Measurements from ENCODE around the gene ASCL5. TPM values are rescaled to one million over a fixed set of nuclear protein-coding genes. Genes with fewer than 3 reads are reported as not detected.

The ASCL5 gene
- total and polyA plus RNA-seq, 2 of the 13 experiments (the other 11 are each of a cell fraction or from before 2014, with no cell fraction given): not detected

DNA sequence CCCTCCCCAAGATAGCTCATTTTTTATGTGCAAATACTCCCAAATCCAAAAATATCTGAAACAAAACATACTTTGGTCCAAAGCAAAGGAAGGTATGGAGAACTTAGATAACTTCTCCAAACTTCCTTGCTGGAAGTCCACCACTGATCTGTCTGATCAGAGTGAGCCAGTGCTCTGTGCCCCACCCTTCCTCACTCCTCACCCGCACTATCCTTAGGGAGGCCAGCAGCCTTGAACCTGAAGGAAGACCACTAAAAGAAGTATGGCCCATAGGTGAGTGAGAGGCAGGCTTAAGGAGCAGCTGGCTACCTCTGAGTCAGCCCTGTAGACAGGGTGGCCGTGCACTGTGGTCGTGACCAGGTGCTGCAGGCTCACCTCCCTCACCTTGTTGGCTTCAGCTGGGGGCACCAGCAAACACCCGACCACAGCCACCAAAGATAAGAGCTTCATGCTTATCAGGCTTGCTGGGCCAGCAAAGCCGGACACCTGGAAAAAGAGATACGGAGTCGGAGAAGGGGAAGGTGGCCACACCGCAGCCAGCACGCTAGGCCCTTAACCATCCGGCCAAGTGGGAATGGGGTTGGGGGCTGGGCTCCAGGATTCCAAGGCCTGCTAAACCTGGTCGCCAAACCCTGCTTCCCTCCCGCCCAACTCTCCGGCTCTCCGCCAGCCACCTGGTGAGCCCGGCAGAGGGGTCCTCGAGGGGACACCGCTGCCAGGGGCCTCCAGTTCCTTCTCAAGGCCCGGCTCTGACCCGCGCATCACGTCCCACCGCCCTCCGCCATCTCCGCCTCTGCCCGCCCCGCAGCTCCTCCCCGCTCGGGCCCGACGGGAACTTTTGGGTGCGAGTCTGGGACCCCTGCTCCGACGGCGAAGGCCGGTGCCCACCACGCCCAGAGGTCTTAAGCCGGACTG lies 26.7 kb upstream of the ASCL5 start (continued):
- TF ChIP-seq ARNTL (CRISPR knock-in tag; IDR thresholded peaks at IDR 0.05) (no peak), ZNF569 (CRISPR knock-in tag; IDR thresholded peaks at IDR 0.05; ENCODE audit: borderline replicate concordance) (no peak), ZNF296 (CRISPR knock-in tag; conservative IDR thresholded peaks at IDR 0.05) (peak; percentile 68; the same call in 1 of the 2 replicates), ZNF839 (CRISPR knock-in tag; IDR thresholded peaks at IDR 0.05; ENCODE audit: borderline replicate concordance) (no peak), U2AF2 (IDR thresholded peaks at IDR 0.05; ENCODE audit: low read depth, low read length) (no peak), AGO2 (optimal IDR thresholded peaks at IDR 0.05; ENCODE audit: low read depth, low read length) (peak; percentile 65), ZNF570 (CRISPR knock-in tag; IDR thresholded peaks at IDR 0.05; ENCODE audit: borderline replicate concordance) (no peak), ZNF253 (CRISPR knock-in tag; IDR thresholded peaks at IDR 0.05; ENCODE audit: borderline replicate concordance) (no peak), ZNF629 (CRISPR knock-in tag; conservative IDR thresholded peaks at IDR 0.05) (no peak), ZFX (CRISPR knock-in tag; IDR thresholded peaks at IDR 0.05; ENCODE audit: low read depth) (peak; percentile 89), CBFB (CRISPR knock-in tag; IDR thresholded peaks at IDR 0.05) (no peak), RBAK (CRISPR knock-in tag; IDR thresholded peaks at IDR 0.05) (no peak), PLRG1 (conservative IDR thresholded peaks at IDR 0.05) (no peak), MED8 (CRISPR knock-in tag; IDR thresholded peaks at IDR 0.05; ENCODE audit: insufficient replicate concordance) (no peak)
- TF ChIP-seq, protein P1, sequence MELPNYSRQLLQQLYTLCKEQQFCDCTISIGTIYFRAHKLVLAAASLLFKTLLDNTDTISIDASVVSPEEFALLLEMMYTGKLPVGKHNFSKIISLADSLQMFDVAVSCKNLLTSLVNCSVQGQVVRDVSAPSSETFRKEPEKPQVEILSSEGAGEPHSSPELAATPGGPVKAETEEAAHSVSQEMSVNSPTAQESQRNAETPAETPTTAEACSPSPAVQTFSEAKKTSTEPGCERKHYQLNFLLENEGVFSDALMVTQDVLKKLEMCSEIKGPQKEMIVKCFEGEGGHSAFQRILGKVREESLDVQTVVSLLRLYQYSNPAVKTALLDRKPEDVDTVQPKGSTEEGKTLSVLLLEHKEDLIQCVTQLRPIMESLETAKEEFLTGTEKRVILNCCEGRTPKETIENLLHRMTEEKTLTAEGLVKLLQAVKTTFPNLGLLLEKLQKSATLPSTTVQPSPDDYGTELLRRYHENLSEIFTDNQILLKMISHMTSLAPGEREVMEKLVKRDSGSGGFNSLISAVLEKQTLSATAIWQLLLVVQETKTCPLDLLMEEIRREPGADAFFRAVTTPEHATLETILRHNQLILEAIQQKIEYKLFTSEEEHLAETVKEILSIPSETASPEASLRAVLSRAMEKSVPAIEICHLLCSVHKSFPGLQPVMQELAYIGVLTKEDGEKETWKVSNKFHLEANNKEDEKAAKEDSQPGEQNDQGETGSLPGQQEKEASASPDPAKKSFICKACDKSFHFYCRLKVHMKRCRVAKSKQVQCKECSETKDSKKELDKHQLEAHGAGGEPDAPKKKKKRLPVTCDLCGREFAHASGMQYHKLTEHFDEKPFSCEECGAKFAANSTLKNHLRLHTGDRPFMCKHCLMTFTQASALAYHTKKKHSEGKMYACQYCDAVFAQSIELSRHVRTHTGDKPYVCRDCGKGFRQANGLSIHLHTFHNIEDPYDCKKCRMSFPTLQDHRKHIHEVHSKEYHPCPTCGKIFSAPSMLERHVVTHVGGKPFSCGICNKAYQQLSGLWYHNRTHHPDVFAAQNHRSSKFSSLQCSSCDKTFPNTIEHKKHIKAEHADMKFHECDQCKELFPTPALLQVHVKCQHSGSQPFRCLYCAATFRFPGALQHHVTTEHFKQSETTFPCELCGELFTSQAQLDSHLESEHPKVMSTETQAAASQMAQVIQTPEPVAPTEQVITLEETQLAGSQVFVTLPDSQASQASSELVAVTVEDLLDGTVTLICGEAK (IDR thresholded peaks at IDR 0.05): no peak
- TF ChIP-seq, protein P1 (CRISPR knock-in tag; IDR thresholded peaks at IDR 0.05): peak; percentile 31; the same call in 1 of the 2 replicates
- TF ChIP-seq, protein P2, sequence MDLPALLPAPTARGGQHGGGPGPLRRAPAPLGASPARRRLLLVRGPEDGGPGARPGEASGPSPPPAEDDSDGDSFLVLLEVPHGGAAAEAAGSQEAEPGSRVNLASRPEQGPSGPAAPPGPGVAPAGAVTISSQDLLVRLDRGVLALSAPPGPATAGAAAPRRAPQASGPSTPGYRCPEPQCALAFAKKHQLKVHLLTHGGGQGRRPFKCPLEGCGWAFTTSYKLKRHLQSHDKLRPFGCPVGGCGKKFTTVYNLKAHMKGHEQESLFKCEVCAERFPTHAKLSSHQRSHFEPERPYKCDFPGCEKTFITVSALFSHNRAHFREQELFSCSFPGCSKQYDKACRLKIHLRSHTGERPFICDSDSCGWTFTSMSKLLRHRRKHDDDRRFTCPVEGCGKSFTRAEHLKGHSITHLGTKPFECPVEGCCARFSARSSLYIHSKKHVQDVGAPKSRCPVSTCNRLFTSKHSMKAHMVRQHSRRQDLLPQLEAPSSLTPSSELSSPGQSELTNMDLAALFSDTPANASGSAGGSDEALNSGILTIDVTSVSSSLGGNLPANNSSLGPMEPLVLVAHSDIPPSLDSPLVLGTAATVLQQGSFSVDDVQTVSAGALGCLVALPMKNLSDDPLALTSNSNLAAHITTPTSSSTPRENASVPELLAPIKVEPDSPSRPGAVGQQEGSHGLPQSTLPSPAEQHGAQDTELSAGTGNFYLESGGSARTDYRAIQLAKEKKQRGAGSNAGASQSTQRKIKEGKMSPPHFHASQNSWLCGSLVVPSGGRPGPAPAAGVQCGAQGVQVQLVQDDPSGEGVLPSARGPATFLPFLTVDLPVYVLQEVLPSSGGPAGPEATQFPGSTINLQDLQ (CRISPR knock-in tag; IDR thresholded peaks at IDR 0.05): no peak; the same call in 1 of the 2 replicates
